SU-DHL-6 (cell line): ENCODE measurements around the gene FEN1.

Source experiments
- EZH2phosphoT487 ChIP-seq: fragments of 200-600 bp; sonication (generic), shearing (Covaris generic); conservative IDR thresholded peaks from 2 replicates; pipeline ENCODE4 v1.6.1; 2018; ENCODE audit warnings: mild to moderate bottlenecking, antibody characterized with exemption, low read length, moderate library complexity, mixed read lengths
- TF ChIP-seq, protein P1 (sequence below): fragments of 200-600 bp; sonication (generic); IDR thresholded peaks from one replicate; pipeline ENCODE4 v1.5.1; 2017; ENCODE audit warnings: antibody characterized with exemption, mild to moderate bottlenecking, low read length, moderate library complexity; ENCODE audit not compliant: insufficient read depth, poor library complexity, severe bottlenecking

DNA sequence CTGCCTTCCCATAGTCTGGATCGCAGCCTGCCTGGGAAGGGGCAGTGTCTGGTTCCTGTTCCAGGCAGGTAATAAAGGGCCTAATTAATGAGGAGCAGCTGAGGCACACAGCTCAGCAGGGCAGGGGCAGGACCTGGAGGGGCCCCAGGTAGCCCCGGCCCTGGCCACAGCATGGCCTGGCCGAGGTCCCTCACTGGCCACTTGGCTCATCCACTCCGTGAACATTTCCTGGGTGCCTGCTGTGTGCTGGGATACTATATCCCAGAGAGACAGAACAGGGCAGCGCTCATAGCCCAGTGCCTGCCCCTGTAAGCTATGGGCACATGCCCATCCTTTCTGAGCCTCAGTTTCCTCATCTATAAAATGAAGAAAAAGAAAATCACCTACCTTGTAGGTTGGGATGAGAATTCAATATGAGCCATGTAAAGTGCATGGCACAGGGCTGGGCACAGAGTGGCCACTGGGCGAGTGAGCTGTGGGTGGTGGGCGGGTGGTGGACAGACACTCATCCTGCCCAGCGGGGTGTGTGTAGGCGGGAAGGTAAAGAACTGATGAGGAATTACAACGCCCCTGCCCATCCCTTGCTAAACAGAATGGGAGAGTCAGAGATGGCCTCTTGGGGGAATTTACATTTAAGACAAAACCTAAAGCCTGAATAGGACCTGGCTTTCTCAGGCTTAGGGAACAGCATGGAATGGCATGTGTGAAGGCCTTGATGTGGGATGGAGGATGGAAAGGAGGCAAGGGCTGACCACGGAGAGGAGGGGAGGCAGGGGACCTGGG is 31.1 kb upstream of the FEN1 start:
- TF ChIP-seq, protein P1, sequence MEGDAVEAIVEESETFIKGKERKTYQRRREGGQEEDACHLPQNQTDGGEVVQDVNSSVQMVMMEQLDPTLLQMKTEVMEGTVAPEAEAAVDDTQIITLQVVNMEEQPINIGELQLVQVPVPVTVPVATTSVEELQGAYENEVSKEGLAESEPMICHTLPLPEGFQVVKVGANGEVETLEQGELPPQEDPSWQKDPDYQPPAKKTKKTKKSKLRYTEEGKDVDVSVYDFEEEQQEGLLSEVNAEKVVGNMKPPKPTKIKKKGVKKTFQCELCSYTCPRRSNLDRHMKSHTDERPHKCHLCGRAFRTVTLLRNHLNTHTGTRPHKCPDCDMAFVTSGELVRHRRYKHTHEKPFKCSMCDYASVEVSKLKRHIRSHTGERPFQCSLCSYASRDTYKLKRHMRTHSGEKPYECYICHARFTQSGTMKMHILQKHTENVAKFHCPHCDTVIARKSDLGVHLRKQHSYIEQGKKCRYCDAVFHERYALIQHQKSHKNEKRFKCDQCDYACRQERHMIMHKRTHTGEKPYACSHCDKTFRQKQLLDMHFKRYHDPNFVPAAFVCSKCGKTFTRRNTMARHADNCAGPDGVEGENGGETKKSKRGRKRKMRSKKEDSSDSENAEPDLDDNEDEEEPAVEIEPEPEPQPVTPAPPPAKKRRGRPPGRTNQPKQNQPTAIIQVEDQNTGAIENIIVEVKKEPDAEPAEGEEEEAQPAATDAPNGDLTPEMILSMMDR, result no peak
- TF ChIP-seq EZH2phosphoT487, result no peak
